Measurements from ENCODE around the gene CSF2. TPM values are rescaled to one million over a fixed set of nuclear protein-coding genes. Genes with fewer than 3 reads are reported as not detected.
A peak's percentile ranks its signal among the peaks of the same experiment; 100 is the strongest.

The CSF2 gene
- total and polyA plus RNA-seq, 2 of the 4 experiments (the other 2 are of a cell fraction) = 0.31 TPM; not detected in 1

GRCh38 chr5:132095424-132095972 lies 21.9 kb downstream of the CSF2 start:
- Histone ChIP-seq H2BK15ac (ENCODE audit: low read depth, low read length) (peak overlapping the region; percentile 97; the same call in 2 of the 3 replicates), H2AK5ac (ENCODE audit: low read depth, low read length) (peak overlapping the region; percentile 98), H3K79me1 (ENCODE audit: low read depth in 1 of 2, low read length in 2 of 2) (no peaks in the 10 kb centered on the region), H4K5ac (ENCODE audit: low read depth, low read length) (peak overlapping the region; percentile 52), H3K27ac (ENCODE audit: insufficient read depth, low read length) (peak overlapping the region; percentile 71), H4K8ac (ENCODE audit: low read depth in 2 of 2, low read length in 2 of 2) (peak overlapping the region; percentile 28 to 85), H3K4me1 (ENCODE audit: control insufficient read depth, insufficient read depth, low read length) (peaks cover 23% of the 10 kb centered on the region), H2BK20ac (ENCODE audit: low read depth, low read length) (peak overlapping the region; percentile 92), H3K4me2 (ENCODE audit: low read depth, low read length) (no peak overlapping the region), H4K20me1 (ENCODE audit: insufficient read depth, low read length) (no peaks in the 10 kb centered on the region), H3K9me1 (ENCODE audit: insufficient read depth, low read length) (peaks cover 27% of the 10 kb centered on the region), H2AFZ (replicated peaks; ENCODE audit: low read length, poor library complexity) (peak overlapping the region; percentile 68), H2AK9ac (replicated peaks; ENCODE audit: low read depth, low read length, poor library complexity) (peak overlapping the region; percentile 83), H3K23ac (ENCODE audit: low read depth, low read length) (peak overlapping the region; percentile 85), H2BK5ac (ENCODE audit: low read depth, low read length, poor library complexity, severe bottlenecking) (peak overlapping the region; percentile 82), H3K4ac (ENCODE audit: low read depth, low read length) (peak overlapping the region; percentile 96), H3K4me3 (ENCODE audit: insufficient read depth, low read depth, low read length) (no peak overlapping the region), H3K27me3 (ENCODE audit: control insufficient read depth, insufficient read depth, low read length) (no peaks in the 10 kb centered on the region), H3K9ac (ENCODE audit: low read depth, low read length) (peak overlapping the region; percentile 7; the same call in 1 of the 2 replicates), H2BK120ac (ENCODE audit: low read depth, low read length) (peak overlapping the region; percentile 97), H4K91ac (ENCODE audit: insufficient read depth, low read depth, low read length) (peak overlapping the region; percentile 92), H3K36me3 (ENCODE audit: control insufficient read depth, insufficient read depth, low read length) (no peaks in the 10 kb centered on the region), H3K18ac (ENCODE audit: low read depth, low read length) (peak overlapping the region; percentile 81), H3K56ac (ENCODE audit: extremely low read depth, insufficient read depth, low read length) (peak overlapping the region; percentile 76), H3K9me3 (ENCODE audit: control insufficient read depth, insufficient read depth, low read length) (no peaks in the 10 kb centered on the region), H3K14ac (replicated peaks; ENCODE audit: low read depth, low read length) (peak overlapping the region; percentile 95)
- ATAC-seq (ENCODE audit: low read depth) = peak; percentile 1; the same call in 1 of the 2 replicates
- in situ Hi-C loops (cut with MboI; ENCODE audit: low sequenced_read_pairs) = loop anchor here (25.0 kb wide), 1 partner anchor 392 kb away; the partner anchor contains the start of gene IRF1
- 74% methylated on average over 3 of the region's 6 CpGs; no CpG with 5 or more reads in 1 of the 2 experiments for WGBS, 2 experiments (ENCODE audit: extremely low coverage in 2 of 2, insufficient read length in 1 of 2)
- dilution Hi-C loops (cut with HindIII; ENCODE audit: low sequenced_read_pairs, unreplicated experiment) = no loop called here
- no peak for DNase-seq
- peak; percentile 51; the same call in 1 of the 2 replicates for TF ChIP-seq POLR2A (IDR thresholded peaks at IDR 0.05; ENCODE audit: low read depth, low read length)
- TF ChIP-seq CHD1 (IDR thresholded peaks at IDR 0.05; ENCODE audit: low read depth, low read length) = no peak
- TF ChIP-seq MAFK (IDR thresholded peaks at IDR 0.05; ENCODE audit: low read depth, low read length) = no peak
- no TSS peak for BruUV-seq (replicated peaks)
- POLR2A ChIA-PET (ENCODE audit: unreplicated experiment) = no interaction called here
- intact Hi-C loops (cut with micrococcal nuclease) = no loop called here
- CTCF ChIA-PET = no interaction called here
